Limb (tissue), 2 donors: Measurements from ENCODE around the gene MTA1.

Experiments
- DNase-seq, 2 donors: peaks; one replicate each; pipeline ENCODE4 v3.0.0-alpha.2; 2016; ENCODE audit errors: extremely low spot score in 2 of 2

The MTA1 gene

DNA sequence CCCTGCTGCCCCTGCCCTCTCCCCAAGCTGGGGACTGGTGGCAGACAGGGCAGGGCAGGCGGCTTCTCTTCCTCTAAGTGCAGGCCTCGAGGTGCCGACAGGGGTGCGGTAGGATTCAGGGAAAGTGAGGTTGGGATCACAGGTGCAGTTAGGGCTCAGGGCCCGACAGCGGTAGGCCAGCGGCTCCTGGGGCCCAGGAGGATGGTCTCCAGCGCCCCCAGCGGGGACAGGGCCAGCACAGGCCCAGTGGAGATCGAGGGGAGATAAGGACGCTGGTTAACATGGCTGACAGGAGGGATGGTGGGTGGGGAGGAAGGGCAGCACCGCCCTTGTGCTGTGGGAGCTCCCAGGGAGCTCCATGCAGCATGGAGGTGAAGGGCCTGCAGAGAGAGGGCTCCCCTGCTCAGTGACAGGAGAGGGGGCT is 66.1 kb downstream of the MTA1 start:
- DNase-seq: peak in 1 of 2 donors; percentile 64

- DNase-seq: peak in 1 of 2 donors; percentile 72
These were observed 66.7 kb downstream of the MTA1 start, which contains the start of gene CRIP1 for GRCh38 chr14:105486163-105486973. Gene CRIP1, plus strand, starts transcription at chr14:105486886. Its CDS starts 374 bp downstream, at chr14:105487260.

DNA sequence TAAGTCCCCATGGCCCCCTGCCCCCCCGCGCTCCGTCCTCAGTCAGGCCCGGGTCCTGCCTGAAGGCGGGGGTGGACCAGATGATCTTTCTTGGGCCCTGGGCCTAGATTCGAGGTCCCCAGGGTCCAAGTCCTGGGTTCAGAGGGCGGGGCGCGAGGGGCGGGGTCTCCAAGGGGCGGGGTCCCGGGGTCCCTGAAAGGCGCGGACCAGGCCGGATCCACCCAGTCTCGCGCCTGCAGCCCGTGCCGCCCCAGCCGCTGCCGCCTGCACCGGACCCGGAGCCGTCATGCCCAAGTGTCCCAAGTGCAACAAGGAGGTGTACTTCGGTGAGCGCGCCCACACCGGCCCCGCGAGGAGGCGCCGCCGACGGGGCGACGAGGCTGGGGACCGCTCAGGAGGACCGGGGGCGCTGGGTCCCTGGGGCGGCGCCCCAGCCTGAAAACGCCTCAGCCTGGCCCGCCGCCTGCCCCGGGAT is 67.4 kb downstream of the MTA1 start:
- no peak for DNase-seq

GRCh38 chr14:105487449-105487985 is 67.9 kb downstream of the MTA1 start:
- peak in 1 of 2 donors; percentile 63 for DNase-seq

DNA sequence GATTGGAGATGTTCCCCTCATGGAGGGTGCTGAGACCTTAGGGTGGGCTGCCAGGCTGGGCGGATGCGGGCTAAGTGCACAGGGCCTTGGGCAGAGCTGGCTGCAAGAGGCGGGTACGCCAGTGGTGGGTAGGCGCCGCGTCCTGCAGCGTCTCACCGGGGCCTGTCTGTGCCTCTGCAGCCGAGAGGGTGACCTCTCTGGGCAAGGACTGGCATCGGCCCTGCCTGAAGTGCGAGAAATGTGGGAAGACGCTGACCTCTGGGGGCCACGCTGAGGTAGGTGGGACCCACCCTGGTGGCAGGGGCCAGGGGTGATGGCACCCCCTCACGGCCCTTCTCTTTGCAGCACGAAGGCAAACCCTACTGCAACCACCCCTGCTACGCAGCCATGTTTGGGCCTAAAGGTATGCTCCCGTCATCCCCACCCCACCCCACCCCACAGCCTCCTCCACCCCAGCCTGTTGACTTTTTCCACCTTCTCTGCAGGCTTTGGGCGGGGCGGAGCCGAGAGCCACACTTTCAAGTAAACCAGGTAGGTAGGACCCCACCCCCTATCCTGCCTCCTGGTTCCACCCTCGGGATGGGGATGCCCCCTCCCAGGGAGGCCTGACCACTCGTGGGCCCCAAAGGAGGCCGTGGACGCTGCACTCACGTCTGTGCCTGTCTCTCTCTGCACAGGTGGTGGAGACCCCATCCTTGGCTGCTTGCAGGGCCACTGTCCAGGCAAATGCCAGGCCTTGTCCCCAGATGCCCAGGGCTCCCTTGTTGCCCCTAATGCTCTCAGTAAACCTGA is 68.6 kb downstream of the MTA1 start:
- DNase-seq: peak in 1 of 2 donors; percentile 57

DNA sequence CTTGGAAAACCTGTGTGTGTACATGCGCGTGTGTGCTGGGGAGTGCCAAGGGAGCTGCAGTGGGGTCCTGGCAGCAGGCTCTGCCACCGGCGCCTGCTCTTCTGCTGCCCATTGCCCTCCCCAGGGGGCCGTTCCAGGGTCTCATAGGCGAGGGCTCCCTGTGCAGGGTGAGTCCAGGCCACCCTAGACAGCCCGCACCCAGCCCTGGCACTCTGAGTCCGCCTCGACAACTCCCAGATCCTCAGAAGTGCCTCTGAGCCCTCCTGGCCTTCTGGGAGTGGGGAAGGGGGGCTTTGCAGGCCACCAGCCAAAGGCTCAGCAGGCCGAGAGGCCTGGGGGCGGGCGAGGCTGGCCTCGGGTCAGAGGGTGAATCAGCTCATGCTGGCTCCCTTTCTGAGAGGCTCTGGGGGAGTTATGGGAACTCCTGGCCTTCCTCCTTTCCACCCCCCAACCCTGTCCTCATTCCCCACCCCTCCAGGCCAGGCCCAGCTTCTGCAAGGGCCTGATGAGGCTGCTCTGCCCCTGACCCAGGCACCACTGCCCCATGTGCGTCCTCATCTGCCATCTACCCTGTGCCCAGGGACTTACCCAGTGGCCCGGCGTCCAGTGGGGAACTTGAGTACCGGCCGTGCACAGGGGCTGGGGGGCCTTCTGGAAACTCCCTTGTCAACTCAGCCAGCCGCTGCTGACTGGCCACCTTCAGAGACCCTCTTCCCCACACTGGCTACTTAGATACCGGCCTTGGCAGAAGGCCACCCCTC is 69.3 kb downstream of the MTA1 start:
- no peak for DNase-seq

DNA sequence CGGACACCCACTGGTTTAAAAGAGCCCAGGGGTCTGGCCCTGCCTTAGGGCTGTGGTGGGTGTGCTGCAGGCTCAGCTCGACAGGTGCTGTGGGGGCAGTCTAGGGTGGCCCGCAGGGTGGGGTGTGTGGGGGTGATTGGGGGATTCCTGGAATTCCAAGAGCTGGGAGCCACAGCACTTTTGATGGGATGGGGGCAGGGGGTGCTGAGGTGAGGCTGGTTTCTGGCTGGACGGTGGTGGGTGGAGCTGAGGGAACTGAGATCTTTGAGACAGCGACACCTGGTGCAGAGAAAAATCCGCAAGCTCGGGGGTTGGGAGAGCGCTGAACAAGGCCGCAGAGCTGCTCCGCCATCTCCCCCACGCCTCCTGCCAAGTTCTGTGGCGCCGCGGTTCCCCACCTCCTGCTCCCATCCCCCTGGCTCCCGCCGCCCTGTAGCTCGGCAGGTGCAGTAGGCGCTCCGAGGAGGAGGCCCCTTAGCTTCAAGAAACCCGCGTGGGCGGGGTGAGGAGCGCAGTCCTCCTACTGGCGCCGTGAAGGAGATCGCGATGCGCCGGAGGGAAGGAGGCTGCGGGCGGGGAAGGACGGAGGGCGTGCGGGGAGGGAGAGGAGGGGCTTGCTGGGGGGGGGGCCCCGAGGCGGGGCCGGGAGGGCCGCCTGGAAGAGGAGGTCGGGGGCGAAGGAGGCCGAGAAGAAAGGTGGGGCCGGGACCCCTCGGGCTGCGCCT is 70.1 kb downstream of the MTA1 start:
- DNase-seq: peak; percentile 88 to 91

GRCh38 chr14:105490267-105490571 is 70.6 kb downstream of the MTA1 start:
- no peak for DNase-seq

GRCh38 chr14:105490572-105491365 is 71.1 kb downstream of the MTA1 start, which contains the start of gene TEDC1:
Gene TEDC1, plus strand, starts transcription at chr14:105491246. Its CDS starts 130 bp downstream, at chr14:105491376.
- peak; percentile 99 to 100 for DNase-seq

- peak in 1 of 2 donors; percentile 84 for DNase-seq
These were observed 71.8 kb downstream of the MTA1 start for GRCh38 chr14:105491366-105491973.

GRCh38 chr14:105492031-105492970 is 72.7 kb downstream of the MTA1 start:
- peak in 1 of 2 donors; percentile 48 for DNase-seq

DNA sequence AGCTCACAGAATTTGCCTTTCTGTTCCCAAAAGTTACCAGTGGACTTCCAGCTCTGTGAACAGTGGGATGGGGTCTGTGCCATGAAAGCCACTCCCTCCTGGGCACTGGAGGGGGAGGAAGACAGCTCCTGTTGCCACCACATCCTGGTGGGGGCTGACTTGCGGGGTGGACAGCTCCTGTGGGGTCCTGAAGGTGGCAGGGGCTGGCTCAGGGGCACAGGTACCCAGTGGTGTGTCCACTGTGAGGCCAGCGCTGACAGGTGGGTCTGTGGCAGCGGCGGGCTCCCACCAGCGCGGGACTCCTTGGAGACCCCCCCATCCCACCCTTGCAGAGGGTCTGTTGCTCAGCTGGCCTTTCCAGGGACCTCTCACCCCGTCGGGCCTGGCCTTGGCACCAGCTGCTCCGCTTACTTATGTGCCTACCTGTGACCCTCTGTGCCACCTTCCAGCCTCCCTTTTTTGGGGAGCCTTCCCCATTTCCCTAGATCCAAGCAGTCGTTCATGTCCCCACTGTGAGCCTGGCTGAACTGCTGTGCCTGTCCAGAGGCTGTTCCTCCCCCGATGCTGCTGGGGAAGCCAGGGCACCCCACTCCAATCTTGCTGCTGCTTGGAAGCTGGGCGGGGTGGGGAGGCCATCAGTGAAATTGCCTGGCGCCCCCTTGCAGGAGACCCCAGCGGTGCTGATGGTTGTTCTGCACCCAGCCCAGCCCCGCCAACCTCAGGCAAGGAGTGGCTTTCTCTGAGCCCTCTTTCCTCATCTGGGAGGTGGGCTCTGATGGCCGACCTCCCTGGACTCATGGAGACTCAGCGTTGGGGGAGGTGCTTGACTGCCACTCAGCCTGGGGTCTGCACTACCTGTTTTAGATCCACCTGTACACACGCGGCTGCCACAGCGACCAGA is 73.6 kb downstream of the MTA1 start:
- DNase-seq: no peak

DNA sequence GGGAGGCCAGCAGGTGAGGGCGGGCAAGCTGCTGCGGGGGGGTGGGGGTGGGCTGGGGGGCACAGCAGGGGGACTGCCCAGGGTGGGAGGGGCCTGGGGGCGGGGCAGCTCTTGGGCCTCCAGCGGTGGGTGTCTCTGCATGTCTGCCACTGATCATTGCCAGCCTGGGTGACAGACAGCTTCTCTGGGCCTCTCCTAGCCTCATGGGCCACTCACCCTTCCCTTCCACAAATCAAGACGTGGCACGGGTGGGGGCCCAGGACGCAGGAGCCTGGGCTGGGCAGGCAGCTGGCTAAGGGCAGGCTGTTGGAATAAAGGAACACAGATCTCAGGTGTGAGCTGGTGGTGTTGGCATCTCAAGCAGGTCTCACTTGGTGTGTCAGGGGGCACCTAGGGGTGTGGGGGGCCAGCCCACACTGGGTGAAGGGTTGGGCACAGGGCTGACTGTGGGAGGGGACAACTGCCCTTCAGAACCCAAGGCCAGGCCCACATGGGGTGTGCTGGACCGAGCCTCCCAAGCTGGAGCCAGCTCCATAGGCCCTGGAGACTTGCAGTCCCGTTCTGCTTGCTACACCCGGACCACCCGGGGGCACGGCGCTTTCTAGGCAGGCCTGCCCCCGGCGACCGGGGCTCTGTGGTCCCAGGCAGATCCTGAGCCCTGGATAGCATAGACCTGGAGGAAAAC is 74.4 kb downstream of the MTA1 start:
- DNase-seq: no peak

GRCh38 chr14:105494606-105494929 is 74.9 kb downstream of the MTA1 start:
- no peak for DNase-seq

DNA sequence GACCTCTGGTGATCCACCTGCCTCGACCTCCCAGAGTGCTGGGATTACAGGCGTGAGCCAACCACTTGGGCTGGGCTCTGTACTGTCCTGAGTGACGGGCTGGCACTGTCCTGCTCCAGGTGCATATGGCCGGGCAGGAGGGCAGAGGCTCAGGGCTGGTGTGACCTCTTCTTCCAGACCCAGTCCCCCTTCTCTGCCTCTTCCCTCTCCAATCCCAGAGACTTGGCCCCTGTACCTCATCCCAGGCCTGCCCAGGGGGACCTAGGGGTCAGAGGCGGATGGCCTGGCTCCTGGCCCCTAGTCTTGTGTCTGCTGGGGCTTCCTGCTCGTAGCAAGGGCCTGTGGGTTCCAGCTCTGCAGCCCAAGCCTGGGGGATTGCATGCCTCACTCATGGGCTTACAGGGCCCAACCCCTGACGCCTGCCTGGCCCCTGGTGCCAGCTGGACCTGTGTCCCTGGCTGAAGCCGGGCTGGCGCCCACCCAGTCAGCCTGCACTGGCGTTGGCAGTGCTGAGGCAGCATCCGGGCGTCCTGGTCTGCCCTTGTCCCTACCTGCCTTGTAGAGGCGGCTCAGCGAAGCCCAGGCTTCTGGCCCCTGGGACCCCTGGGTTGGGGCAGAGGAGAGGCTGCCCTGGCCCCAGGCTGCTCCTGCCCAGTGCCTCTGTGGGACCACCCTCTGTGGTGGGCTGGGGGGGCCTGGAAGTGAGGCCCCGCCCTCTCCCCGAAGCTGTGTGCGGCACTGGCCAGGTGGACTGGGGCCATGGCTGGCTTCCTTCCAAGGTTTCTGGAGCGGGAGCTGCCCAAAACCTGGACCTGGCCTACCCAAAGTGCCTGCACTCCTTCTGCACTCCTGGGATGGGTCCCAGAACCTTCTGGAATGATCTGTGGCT is 75.7 kb downstream of the MTA1 start:
- peak in 1 of 2 donors; percentile 43 for DNase-seq
